ENCODE data around the gene AAMP. TPM values are rescaled to one million over a fixed set of nuclear protein-coding genes. Genes with fewer than 3 reads are reported as not detected.

The AAMP gene
- polyA plus RNA-seq, 1 donor from 2014 or later: 249 TPM

DNA sequence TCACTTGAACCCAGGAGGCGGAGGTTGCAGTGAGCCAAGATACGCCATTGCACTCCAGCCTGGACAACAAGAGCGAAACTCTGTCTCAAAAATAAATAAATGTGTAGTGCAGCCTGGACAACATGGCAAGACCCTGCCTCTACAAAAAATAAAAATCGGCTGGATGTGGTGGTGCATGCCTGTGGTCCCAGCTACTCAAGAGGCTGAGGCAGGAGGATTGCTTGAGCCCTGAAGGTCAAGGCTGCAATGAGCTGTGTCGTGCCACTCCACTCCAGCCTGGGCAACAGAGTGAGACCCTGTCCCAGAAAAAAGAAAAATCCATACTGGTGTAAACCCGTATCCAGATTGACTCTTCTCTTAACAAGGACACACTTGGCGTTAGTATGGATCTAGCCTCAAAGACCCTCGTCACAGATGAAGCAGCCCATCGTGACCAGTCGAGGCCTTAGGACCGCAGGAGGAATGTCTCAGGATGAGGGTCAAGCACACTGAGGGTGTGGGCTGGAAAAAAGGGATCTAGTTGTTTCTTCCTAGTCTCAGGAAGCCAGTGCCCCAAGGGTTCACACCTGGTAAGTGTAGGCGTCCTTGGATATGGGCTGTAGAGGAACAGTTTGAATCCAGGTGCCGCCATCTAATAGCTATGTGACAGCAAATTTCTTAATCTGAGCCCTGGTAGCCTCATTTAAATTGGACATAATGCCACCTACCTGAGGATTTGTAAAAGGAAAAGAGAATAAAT, 13.2 kb downstream of the AAMP start (continued):
- TF ChIP-seq, protein P1, sequence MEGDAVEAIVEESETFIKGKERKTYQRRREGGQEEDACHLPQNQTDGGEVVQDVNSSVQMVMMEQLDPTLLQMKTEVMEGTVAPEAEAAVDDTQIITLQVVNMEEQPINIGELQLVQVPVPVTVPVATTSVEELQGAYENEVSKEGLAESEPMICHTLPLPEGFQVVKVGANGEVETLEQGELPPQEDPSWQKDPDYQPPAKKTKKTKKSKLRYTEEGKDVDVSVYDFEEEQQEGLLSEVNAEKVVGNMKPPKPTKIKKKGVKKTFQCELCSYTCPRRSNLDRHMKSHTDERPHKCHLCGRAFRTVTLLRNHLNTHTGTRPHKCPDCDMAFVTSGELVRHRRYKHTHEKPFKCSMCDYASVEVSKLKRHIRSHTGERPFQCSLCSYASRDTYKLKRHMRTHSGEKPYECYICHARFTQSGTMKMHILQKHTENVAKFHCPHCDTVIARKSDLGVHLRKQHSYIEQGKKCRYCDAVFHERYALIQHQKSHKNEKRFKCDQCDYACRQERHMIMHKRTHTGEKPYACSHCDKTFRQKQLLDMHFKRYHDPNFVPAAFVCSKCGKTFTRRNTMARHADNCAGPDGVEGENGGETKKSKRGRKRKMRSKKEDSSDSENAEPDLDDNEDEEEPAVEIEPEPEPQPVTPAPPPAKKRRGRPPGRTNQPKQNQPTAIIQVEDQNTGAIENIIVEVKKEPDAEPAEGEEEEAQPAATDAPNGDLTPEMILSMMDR (IDR thresholded peaks at IDR 0.05; ENCODE audit: poor library complexity, severe bottlenecking): no peak
- TF ChIP-seq TAF1 (IDR thresholded peaks at IDR 0.05; ENCODE audit: low read depth) (no peak), EP300 (conservative IDR thresholded peaks at IDR 0.05; ENCODE audit: poor library complexity, severe bottlenecking) (no peak)

DNA sequence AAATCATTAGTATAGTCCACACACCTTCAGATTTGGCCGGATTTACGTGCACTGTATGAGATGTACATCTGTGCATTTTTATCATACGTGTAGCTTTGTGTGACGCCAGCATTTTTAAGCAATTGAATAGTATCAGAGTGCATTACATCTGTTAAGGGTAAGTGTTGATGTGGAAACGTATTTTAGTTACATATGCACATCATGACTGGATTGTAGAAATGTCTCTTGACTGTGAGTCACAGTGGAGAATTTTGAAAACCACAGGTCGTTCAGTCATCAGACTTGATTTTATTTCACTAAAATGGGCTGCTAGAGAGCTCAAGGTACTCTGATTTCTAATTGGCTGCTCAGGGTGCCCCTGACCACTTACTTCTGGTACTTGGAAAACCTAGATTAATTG, 14.5 kb downstream of the AAMP start:
- Histone ChIP-seq H3K4me2 (ENCODE audit: low read length) (no peak overlapping the region), H3K36me3 (ENCODE audit: insufficient read depth, low read length) (peaks cover 10% of the 10 kb centered on the region)

DNA sequence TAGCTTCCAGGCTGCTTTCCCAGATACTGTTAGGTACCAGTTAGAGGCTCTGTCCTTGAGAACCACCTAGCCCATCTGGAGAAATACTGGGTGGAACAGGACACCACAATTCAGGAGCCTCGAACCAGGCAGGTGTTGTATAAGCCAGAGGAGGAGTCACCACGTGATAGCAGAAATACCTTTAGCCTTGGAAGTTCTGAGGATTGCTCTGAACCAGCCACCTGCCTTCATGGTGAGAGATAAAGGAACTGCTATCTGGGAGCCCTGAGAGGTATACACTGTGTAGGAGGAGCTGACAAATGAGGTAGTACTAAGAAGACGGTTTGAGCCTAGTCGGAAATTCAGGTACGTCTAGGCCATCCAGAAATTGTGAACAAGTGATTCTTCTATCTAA, 16.7 kb downstream of the AAMP start:
- no peak for TF ChIP-seq TAF1 (IDR thresholded peaks at IDR 0.05; ENCODE audit: low read depth)
- TF ChIP-seq MXI1 (conservative IDR thresholded peaks at IDR 0.05; ENCODE audit: poor library complexity, severe bottlenecking): no peak
- no peak for TF ChIP-seq SMC3 (conservative IDR thresholded peaks at IDR 0.05; ENCODE audit: poor library complexity)
- no peak for TF ChIP-seq POLR2AphosphoS5 (IDR thresholded peaks at IDR 0.05)
- TF ChIP-seq, protein P2, sequence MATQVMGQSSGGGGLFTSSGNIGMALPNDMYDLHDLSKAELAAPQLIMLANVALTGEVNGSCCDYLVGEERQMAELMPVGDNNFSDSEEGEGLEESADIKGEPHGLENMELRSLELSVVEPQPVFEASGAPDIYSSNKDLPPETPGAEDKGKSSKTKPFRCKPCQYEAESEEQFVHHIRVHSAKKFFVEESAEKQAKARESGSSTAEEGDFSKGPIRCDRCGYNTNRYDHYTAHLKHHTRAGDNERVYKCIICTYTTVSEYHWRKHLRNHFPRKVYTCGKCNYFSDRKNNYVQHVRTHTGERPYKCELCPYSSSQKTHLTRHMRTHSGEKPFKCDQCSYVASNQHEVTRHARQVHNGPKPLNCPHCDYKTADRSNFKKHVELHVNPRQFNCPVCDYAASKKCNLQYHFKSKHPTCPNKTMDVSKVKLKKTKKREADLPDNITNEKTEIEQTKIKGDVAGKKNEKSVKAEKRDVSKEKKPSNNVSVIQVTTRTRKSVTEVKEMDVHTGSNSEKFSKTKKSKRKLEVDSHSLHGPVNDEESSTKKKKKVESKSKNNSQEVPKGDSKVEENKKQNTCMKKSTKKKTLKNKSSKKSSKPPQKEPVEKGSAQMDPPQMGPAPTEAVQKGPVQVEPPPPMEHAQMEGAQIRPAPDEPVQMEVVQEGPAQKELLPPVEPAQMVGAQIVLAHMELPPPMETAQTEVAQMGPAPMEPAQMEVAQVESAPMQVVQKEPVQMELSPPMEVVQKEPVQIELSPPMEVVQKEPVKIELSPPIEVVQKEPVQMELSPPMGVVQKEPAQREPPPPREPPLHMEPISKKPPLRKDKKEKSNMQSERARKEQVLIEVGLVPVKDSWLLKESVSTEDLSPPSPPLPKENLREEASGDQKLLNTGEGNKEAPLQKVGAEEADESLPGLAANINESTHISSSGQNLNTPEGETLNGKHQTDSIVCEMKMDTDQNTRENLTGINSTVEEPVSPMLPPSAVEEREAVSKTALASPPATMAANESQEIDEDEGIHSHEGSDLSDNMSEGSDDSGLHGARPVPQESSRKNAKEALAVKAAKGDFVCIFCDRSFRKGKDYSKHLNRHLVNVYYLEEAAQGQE (IDR thresholded peaks at IDR 0.05; ENCODE audit: borderline replicate concordance): no peak
- TF ChIP-seq EP300 (conservative IDR thresholded peaks at IDR 0.05; ENCODE audit: poor library complexity, severe bottlenecking): no peak
- TF ChIP-seq, protein P1 (IDR thresholded peaks at IDR 0.05; ENCODE audit: poor library complexity, severe bottlenecking): no peak
- no peak for TF ChIP-seq EZH2 (IDR thresholded peaks at IDR 0.05; ENCODE audit: borderline replicate concordance, insufficient read depth, low read length, poor library complexity, severe bottlenecking)
- no peak for TF ChIP-seq RAD21 (conservative IDR thresholded peaks at IDR 0.05)
- H3K4me3 ChIP-seq (ENCODE audit: low read length): no peak overlapping the region
- H3K9me2 ChIP-seq (ENCODE audit: insufficient read depth, low read length): no peaks in the 10 kb centered on the region
- H3K9me3 ChIP-seq (ENCODE audit: low read length): no peaks in the 10 kb centered on the region
- no peaks in the 10 kb centered on the region for H4K20me1 ChIP-seq (ENCODE audit: insufficient read depth)
- peaks cover 13% of the 10 kb centered on the region for H3K36me3 ChIP-seq (ENCODE audit: insufficient read depth, low read length)
- no peak overlapping the region for H3K9ac ChIP-seq (ENCODE audit: low read length)
- no peaks in the 10 kb centered on the region for H3F3A ChIP-seq (ENCODE audit: insufficient read depth, low read length, poor library complexity, severe bottlenecking)
- H3K79me2 ChIP-seq (replicated peaks; ENCODE audit: insufficient read depth, low read length): no peaks in the 10 kb centered on the region
- no peak overlapping the region for H3K27ac ChIP-seq (ENCODE audit: low read length)
- no peaks in the 10 kb centered on the region for H3K27me3 ChIP-seq (ENCODE audit: insufficient read depth, low read depth, low read length)
- no peak overlapping the region for H3K4me2 ChIP-seq (ENCODE audit: low read length)
- H2AFZ ChIP-seq (ENCODE audit: low read depth, low read length): no peak overlapping the region

More for the DNA sequence above, 14.5 kb downstream of the AAMP start:
- Histone ChIP-seq H4K20me1 (ENCODE audit: insufficient read depth) (no peaks in the 10 kb centered on the region), H2AFZ (ENCODE audit: low read depth, low read length) (no peak overlapping the region), H3K27me3 (ENCODE audit: insufficient read depth, low read depth, low read length) (no peaks in the 10 kb centered on the region), H3K27ac (ENCODE audit: low read length) (no peak overlapping the region), H3K9me2 (ENCODE audit: insufficient read depth, low read length) (no peaks in the 10 kb centered on the region), H3K4me3 (ENCODE audit: low read length) (no peak overlapping the region), H3K79me2 (replicated peaks; ENCODE audit: insufficient read depth, low read length) (no peaks in the 10 kb centered on the region), H3F3A (ENCODE audit: insufficient read depth, low read length, poor library complexity, severe bottlenecking) (no peaks in the 10 kb centered on the region), H3K9me3 (ENCODE audit: low read length) (no peaks in the 10 kb centered on the region), H3K9ac (ENCODE audit: low read length) (no peak overlapping the region)
- no peak for TF ChIP-seq RAD21 (conservative IDR thresholded peaks at IDR 0.05)
